HG03520 (cell line): Measurements from ENCODE around the gene SF3B2.
"Not testable (repeated sequence)": the region's sequence is repeated elsewhere in the genome, so short reads cannot be mapped to it uniquely, and the experiment has no call there.

ENCODE experiments used
- ATAC-seq: cut with Tn5 transposase; IDR thresholded peaks from one replicate; pipeline ENCODE4 v1.9.1; 2021; ENCODE audit warnings: mild to moderate bottlenecking, moderate library complexity; ENCODE audit not compliant: unreplicated experiment

Gene SF3B2

DNA sequence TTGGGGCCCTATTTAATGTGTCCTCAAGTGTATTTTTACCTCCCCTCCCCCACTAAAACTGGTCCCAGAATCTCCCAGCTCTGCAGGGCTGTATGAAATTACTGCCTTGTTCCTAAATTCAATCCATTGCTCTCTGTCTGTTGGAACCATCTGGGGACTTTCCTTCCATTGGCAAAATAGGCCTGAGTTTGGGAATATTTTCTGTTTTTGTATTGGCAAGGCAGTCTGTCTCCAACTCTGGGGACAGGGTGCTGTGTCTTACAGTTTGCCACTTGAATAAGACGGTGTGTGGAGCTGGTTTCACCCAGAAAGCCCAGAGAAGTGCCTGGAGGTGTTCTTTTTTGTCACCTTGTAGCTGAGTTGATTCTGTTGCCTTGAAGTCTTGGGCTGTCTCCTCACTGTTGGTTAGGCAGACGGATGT is 19.2 kb downstream of the SF3B2 start:
- ATAC-seq, result no peak

DNA sequence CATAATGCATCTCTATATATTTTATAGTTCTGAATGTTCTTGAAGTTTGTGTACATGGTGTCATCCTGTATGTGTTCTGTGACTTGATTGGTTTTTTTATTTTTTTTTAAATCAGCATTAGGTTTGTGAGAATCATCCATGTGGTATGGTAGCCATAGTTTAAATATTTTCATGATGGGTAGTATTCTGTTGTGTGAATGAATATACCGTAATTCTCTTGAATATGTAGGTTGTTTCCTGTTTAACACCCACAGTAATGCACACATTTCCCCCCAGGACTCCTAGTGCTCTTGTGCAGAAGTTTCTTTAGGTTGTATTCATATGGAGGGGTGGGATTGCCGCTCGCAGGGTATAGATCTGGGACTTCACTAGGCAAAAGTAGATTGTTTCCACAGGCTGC is 19.9 kb downstream of the SF3B2 start:
- no peak for ATAC-seq

- ATAC-seq, result no peak
Observed at GRCh38 chr11:66072518-66072917, 20.4 kb downstream of the SF3B2 start.

- ATAC-seq, result no peak
Observed at GRCh38 chr11:66073669-66074068, 21.5 kb downstream of the SF3B2 start.

DNA sequence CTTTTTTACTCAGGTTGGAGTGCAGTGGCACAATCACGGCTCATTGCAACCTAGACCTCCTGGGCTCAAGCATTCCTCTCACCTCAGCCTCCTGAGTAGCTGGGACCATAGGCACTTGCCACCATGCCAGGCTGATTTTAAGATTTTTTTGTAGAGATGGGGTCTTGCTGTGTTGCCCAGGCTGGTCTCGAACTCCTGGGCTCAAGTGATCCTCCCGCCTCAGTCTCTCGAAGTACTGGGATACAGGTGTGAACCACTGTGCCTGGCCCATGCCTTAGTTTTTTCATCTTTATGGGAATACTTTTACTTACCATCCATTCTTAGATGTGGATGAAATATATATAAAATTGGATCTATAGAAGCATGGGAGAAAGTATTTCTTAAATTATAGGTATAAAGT is 23.1 kb downstream of the SF3B2 start:
- ATAC-seq, result no peak

DNA sequence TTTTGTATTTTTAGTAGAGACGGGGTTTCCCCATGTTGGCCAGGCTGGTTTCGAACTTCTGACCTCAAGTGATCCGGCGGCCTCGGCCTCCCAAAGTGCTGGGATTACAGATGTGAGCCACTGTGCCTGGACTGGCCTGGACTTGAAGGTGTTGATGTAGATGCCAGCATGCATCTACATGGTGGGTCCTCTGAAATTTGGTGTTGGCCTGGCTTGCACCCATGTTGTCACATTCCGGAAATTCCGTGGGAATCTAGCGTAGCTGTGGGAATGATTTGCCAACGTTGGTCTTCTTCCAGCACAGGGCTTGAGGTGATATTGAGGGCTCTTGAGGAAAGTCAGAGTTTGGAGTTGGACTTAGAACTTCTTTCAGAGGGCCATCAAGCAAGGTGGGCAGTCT is 24.4 kb downstream of the SF3B2 start:
- no peak for ATAC-seq

DNA sequence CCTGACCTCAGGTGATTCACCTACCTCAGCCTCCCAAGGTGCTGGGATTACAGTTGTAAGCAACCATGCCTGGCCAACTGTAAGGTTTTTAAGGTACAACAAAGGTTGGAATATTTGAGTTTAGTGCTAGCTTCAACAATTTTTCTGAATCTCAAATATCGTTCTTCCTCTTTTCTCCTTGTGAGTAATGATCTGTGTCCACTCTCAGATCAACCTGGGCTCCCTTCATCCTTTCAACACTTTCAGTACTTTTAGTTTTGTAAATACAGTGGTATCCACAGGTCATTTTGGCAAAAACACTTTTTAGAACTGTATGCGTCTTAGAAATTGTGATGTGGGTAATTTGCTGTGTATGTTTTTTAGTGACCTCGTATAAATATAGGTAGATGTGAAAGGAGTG is 25.8 kb downstream of the SF3B2 start:
- ATAC-seq, result no peak

DNA sequence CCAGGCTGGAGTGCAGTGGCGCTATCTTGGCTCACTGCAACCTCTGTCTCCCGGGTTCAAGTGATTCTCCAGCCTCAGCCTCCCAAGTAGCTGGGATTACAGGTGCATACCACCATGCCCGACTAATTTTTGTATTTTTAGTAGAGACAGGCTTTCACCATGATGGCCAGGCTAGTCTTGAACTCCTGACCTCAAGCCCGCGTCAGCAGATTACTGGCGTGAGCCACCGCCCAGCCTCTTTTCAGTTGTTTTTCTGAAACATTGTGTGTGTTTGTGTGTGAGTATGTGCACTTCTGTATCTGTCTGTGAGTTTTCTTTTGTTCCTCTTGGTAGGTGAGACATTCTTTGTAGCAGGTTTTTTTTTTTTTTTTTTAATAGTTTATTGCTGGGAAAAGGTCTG is 26.8 kb downstream of the SF3B2 start:
- not testable (repeated sequence) for ATAC-seq

DNA sequence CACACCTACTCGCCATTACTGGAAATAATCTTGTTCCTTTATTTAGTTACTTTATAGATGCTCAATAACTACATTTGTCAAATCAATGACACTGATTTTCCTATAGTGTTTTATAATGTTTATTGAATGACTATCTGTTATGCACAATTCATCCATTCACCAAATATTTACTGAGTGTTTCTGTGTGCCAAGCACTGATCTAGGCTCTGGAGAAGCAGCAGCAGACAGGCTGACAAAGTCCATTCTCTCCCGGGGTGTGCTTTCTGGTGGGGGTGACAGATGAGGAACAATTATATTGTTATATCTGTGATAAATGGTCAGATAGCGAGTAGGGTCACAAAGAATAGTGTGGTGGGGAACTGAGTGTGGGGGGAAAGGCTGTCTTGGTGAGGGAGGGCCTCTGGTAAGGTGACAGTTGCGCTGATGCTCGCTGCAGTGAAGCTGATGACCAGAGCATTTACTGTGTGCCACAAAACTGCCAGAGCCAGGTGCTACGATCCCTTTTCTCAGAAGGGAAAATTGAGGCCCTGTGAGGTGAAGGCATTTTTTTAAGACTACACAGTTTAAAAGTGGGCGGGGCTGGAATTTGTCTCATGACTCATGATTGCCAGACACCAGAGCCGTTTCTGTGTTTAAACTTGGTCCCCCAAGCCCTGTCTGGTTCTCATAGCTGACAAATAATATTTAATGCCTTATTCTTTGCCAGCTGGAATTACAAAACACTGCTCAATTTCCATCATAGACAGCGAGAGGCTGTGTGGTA is 28.1 kb downstream of the SF3B2 start:
- no peak for ATAC-seq

GRCh38 chr11:66081505-66081904 is 29.3 kb downstream of the SF3B2 start:
- ATAC-seq, result no peak

- ATAC-seq, result no peak
Observed at GRCh38 chr11:66082946-66083698, 31.0 kb downstream of the SF3B2 start.

- ATAC-seq, result no peak
Observed at GRCh38 chr11:66083767-66084166, 31.6 kb downstream of the SF3B2 start.

GRCh38 chr11:66084821-66085475 is 32.8 kb downstream of the SF3B2 start:
- ATAC-seq, result no peak

DNA sequence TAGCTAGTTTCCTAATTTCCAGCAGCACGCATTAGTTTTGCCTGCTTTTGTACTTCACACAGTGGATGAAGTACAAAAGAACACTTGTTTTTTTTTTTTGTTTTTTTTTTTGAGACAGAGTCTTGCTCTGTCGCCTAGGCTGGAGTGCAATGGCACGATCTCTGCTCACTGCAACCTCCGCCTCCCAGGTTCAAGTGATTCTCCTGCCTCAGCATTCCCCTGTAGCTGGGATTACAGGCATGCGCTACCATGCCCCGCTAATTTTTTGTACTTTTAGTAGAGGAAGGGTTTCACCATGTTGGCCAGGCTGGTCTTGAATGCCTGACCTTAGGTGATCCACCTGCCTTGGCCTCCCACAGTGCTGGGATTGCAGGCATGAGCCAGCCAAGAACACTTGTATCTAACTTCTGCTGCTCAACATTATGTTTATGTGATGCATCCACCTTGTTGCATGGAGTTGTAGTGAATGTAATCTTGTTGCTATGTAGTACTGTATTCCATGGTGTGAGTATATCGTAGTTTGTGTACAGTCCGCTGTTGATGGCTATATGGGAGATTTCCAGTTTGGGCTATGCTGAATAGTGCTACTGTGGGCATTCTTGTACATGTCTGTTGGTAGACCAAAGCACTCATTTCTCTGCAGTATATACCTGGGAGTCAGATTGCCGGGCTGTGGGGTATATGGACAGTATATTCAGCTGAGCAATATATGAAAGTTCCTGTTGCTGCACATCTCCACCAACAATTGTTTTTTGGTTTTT is 35.2 kb downstream of the SF3B2 start:
- no peak for ATAC-seq

DNA sequence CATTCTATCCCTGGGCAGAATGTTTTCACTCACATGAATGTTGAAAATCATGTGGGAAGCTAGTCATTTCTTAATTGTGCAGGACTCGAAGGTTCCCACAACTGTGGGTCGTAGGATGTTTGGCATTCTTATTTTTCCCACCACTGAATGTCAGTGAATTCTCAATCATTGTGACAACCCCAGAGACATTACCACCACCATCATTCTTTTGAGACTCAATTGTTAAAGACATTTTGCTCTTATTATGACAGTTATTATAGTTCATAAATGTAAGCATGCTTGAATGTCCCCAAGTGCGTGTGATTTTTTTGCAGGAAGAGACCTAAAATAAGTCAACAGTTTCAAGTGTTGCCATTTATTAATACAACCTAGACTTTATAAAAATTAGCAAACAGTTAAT is 36.9 kb downstream of the SF3B2 start:
- no peak for ATAC-seq

- ATAC-seq, result no peak
Observed at GRCh38 chr11:66090288-66090687, 38.1 kb downstream of the SF3B2 start.

GRCh38 chr11:66092125-66092524 is 40.0 kb downstream of the SF3B2 start:
- not testable (repeated sequence) for ATAC-seq

GRCh38 chr11:66099746-66100145 is 47.6 kb downstream of the SF3B2 start:
- not testable (repeated sequence) for ATAC-seq

- ATAC-seq, result peak; percentile 48
Observed at GRCh38 chr11:66100272-66101065, 48.3 kb downstream of the SF3B2 start.

DNA sequence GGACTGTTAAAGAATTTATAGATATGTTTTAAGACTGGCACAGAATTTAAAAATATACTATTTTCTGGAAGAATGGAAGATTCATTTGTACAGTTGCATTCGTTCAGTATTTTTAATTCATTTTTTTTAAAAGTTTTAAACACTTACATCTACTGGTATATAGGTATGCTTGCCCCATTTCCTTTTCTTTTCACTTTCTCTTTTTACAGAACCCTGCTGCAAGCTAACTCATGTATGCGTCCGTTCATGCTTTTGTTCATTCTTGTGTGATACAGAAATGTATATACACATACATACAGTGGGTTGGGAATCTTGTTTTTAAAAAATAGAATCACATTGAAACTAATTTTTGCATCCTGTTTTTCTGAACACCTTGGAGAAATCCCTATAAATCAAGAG is 48.9 kb downstream of the SF3B2 start:
- no peak for ATAC-seq
